Hematopoietic multipotent progenitor cell (in vitro differentiated cells): Measurements from ENCODE around the gene ZNF783. TPM values are rescaled to one million over a fixed set of nuclear protein-coding genes. Genes with fewer than 3 reads are reported as not detected.

Experiments used
- DNase-seq, 3 donors: peaks; one replicate each; pipeline ENCODE4 v3.0.0-alpha.2; 2011 to 2015; ENCODE audit warnings: low read depth in 2 of 3, low spot score in 2 of 3
- total RNA-seq: library from RNA; depleted of rRNA; stranded (reverse); fragments of >200 nt; gene quantifications from one replicate; pipeline ENCODE4 v1.2.3, GENCODE V29; 2012

Gene ZNF783
- total RNA-seq, 1 donor, result 19.9 TPM

DNA sequence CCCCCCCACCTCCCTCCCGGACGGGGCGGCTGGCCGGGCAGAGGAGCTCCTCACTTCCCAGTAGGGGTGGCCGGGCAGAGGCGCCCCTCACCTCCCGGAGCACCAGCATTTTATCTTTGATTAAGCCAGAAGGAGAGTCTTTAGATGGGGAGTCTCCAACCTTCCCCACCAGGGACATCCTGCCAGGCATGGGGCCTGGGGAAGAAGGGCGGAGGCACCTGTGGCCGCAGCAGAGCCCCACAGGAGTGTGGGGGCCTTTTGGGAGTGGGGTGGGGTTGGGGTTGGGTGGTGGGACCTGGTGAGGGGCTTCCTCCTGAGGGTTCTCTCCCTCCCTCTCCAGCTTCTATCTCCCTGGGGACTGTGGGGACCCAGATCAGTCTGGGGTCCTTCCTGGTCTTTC lies 18.2 kb downstream of the ZNF783 start:
- no peak for DNase-seq

DNA sequence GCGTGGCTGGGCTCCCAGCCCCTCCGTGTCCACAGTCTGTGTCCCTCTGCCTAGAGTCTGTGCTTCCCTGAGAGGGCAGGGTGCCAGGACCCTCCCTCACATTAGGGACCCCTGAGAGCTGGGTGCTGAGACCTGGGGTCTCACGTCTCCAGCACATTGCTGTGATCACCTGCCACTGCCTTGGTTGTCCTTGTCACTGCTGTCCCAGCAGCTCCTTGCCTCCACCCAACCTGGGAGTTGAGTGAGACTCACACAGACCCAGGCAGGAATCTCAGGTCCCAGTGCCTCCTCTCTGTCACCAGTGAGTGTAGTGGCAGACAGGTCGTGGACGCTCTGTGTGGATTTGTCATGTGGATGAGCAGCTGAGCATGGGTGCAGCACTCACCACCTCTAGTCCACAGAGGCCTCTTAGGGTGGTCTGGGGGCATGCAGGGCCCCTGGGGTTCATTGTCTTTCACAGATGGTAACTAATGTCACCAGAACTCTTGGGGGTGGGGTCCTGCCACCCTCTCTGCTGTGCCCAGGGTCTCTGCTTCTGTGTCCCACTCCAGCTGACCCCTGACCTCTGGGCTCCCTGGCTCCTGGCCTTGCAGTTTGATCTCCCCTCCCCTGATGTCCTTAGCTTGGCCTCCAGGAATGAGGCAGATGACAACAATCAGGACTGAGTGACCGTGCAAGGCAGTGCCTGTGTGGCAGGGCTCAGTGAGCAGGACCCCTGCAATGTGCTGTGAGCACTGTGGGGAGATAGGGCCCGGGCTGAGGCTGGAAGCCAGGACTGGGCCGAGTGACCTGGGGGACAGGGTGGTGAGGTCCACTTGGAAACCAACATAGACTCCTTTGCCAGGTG lies 18.9 kb downstream of the ZNF783 start:
- no peak for DNase-seq

DNA sequence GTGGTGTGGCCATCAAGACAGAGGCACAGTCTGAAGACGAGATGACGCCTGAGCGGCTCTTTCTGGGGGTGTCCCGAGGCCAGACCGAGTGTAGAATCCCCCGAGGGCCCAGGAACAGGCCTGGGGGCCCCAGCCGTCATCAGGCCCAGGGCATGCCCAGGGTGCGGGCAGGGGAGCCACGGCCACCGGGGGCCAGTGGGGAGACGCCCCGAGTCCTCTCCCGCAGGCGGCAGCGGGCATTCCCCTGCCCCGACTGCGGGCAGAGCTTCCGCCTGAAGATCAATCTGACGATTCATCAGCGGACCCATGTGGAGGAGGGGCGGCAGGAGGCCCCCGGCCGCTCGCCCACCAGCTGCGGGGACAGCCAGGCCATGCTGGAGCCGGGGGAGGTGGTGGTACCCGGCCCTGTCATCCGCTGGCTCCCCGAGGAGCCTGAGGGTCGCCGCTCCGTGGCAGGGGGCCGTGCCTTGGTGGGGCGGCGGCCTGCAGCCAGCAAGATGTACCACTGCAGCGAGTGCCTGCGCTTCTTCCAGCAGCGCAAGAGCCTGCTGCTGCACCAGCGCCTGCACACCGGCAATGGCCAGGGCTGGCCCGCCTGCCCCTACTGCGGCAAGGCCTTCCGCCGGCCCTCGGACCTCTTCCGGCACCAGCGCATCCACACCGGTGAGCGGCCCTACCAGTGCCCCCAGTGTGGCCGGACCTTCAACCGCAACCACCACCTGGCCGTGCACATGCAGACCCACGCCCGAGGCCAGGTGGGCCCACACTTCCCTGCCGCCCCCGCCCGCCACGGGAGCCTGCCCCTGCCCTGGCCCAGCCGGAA lies 19.7 kb downstream of the ZNF783 start:
- no peak for DNase-seq

DNA sequence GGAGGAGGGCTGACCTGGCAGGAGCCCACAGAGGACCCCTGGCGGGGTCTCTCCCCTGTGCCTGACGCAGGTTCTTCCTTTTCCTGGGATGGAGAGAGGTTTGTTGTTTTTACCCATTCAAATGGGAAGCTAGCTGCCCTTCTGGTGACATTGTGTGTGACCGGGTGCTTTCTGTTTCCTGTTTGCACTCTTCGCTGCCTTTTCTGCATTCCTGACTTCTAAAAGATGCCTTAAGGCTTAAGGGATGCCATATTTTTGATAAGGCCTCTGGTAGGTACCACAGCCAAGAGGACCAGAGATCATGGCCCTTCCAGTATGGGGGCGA lies 20.3 kb downstream of the ZNF783 start:
- DNase-seq, result no peak

DNA sequence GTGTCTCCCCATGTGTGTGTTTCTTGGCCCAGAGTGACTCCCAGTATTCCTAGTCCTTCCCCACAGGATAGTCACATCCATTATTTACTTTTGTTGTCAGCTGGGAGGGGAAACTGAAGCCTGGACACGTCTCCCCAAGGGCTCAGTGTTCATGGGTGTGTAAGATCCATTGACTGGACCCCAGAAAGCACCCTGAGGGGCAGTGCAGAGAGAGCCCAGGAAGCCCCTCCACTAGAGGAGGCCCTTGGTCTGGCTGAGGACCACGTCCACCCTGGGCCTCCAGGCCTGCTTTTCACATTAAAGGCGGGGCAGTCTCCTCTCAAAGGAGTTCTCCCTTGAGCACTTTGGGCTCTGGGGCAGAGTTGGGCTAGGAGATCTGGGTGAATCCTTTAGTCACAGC lies 21.3 kb downstream of the ZNF783 start:
- no peak for DNase-seq

DNA sequence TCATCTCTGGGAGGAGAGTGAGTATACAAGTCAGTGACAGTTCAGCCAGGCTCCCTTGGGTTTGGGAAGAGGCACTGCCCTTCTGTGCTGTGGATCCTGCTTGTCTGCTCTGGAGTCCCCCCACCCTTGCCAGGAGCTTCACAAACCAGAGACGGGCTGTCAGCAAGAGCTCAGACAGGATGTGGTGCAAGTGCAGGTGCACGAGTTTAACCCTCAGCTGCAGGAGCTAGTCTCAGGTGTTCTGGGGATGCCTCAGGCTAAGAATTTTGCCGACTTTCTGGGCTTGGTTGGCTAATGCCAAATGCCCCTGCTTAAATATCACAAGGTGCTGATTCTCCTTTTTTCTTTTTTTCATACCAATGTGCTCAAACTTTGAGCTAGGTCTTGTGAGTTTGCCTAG lies 22.3 kb downstream of the ZNF783 start:
- peak in 1 of 3 donors; percentile 19 for DNase-seq

DNA sequence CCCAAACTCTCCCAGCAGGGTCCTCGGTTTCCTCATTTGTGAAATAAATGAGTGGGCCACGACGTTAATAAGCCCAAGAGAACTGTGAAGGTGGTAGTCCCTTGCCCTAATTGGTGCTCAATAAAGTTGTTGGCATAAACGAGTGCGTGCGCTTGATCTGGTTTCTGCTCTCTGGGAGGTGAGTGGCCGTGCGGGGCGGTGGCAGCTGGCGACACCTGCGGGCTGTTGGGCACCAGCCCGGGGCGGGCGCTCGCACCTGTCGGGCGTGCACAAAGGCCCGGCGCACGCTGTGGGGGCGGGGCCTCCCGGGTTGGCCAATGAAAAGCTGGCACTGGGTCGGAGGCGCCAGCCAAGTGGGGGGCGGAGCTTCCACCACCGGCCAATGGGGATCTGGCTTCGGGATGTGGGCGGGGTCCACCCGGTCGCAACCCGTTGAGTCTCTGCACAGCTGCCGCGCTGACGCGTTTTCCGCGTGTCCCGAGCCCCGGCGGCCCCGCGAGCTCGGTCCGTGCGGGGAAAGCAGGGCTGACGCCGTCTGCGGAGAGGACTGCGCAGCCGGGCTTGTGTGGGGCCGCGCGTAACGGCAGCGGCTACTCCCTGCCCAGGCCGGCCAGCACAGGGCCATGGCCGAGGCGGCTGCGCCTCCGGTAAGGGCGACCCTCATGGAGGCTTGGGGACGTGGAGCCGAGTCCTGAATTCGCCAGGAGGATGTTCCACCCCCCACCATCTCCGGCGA lies 23.0 kb downstream of the ZNF783 start:
- peak; percentile 94 to 98 (median 95) for DNase-seq

DNA sequence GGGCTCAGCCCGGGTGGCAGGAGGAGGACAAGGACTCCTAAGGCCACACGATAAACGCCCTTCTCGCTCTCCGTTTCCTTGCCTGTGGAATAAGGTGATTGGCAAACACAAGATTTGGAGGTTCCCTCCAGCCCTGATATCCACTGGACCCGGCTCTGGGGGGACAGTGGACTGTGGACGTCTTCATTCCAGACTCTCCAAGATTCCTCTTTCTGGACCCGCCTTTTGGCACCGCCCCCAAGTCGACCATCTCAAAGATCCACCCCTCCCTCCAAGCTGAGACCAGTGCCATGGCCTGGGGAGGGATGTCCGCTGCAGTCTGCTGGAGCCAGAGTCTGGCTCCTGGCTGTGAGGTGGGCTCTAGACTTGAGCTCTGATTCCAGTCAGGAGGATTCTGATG lies 23.6 kb downstream of the ZNF783 start:
- peak in 1 of 3 donors; percentile 18 for DNase-seq

DNA sequence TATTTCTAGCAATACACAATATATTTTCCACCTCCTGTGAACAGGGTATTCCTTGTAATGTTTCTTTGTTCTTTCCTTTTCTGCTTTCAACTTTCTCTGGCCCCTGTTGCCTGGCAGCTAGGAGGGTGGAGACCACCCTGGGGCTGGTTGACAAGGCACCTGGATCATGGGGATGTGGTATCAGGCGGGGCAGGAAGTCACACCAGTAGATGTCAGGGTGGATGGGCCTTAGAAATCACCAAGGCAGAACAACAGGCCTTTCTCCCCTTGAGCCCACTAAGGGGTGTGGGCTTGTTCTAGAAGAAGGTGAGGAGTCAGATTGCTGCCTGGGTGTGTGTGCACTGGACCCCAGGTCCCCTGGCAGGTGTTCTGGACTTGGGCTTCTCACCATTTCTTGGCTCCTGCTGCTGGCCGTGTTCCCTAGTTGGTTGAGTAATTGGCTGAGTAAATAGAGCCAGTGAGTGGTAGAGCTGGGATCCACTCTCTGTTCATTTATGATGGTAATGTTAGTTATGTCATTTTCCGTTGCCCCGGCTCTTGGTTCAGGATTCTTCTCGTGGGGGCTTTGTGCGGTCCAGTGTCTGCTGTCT lies 24.9 kb downstream of the ZNF783 start:
- DNase-seq, result no peak

DNA sequence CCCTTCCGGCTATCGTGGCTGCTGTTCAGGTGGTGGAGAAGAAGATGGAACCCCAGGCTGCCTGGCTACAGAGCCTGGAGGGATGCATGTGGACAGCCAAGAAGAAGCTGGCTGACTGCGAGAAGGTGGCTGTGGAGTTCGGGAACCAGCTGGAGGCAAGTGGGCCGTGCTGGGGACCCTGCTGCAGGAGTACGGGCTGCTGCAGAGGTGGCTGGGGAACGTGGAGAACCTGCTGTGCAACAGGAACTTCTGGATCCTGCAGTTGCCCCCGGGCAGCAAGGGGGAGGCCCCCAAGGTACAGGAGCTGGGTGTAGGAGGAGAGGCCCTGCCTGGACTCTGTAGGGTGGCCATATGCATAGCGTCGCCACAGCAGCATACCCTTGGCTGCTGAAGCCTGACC lies 25.6 kb downstream of the ZNF783 start:
- DNase-seq, result no peak

DNA sequence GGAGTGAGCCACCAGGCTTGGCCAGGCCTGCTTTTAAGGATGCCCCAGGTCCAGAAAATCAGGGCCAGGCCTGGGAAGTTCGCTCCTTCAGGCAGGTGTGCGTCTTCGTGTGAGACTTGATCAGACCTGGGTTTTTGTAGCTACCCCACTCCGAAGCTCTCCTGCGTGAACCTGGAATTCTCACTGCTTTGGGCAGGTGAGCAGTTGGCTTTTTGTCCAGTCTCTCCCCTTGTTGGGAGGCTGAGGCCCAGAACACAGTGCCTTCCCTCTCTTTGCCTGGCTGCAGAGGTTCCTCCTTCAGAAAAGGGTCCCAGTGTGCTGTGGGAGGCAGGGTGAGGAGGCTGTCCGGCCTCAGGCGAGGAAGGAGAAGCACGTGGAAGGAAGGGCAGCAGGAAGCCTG lies 27.3 kb downstream of the ZNF783 start:
- DNase-seq, result no peak

DNA sequence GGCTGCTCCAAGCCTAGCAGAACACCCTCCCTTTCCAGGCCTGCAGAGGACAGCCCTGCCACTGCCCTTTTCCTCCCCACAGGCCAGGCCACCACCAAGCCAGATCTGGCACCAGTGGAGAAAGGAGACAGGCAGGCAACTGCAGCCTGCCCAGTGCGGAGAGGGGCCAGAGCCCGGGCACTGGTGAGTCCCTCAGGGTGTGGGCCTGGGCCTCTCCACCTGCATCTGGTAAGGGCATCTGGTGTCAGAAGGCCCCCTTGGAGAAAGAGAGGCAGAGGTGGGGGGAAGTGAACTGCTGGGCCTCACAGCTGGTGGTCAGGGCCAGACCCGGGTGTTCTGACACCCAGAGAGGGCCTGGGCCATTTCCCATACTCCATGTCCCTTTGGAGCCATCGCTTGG lies 27.9 kb downstream of the ZNF783 start:
- no peak for DNase-seq

DNA sequence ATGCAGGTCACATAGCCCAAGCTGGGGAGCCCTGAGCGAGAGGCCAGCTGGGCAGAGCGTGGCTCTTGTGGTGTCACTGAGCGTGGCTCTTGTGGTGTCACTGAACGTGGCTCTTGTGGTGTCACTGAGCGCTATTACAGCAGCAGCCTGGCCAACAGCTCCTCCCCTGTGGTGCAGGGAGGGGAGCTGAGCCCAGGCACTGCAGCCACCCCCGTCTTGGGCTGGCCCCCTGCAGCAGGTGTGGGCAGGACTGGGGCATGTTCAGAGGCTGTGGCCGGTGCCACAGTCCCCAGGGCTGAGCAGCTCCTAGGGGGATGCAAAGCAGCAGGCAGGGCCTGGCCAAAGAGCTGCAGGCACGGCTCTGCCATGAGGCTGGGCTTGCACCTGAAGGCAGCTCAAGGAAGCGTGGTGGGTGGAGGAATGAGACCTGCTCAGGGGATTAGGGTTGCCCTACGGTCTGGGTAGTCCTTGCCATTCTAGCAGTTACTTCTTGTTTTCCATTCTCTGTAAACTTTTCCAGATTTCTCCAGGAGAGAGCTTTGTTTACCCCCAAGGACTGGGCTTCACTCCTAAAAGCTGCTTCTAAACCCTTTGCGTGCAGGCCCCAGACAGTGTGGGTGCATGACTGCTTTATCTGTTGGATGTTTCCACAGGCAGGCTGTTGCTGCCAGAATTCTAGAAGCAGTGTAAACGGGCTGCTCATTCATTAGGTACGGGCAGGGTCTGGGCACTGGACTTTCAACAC lies 29.2 kb downstream of the ZNF783 start:
- DNase-seq, result no peak

DNA sequence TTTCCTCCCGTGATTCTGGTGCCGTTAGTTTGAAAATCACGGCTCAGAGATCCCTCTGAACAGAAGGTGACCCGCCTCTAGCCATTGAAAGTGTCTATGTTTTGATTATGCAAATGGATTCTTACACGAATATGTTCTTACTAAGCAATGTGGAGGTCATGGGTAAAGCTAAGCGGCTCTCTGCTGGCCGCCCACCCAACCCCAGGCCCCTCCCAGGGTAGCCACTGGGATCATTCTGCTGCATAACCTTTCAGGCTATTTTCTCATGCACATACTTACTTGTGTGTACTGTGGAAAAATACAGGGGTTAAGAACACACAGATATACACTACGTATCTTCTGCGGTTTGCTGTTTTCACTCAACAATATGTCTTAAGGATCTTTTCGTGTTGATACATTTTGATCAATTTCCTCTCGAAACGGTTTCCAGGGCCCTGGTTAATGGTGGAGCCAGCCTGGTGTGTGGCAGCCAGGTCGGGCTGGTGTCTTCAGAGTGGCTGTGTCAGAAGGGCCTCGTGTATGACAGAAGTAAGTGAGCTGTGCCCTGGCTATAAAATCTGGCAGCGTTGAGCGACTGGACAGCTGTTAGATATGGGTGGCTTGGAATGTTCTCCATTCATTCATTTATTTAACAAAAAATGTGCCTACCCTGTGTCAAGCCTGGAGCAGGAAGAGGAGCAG lies 29.9 kb downstream of the ZNF783 start:
- no peak for DNase-seq

DNA sequence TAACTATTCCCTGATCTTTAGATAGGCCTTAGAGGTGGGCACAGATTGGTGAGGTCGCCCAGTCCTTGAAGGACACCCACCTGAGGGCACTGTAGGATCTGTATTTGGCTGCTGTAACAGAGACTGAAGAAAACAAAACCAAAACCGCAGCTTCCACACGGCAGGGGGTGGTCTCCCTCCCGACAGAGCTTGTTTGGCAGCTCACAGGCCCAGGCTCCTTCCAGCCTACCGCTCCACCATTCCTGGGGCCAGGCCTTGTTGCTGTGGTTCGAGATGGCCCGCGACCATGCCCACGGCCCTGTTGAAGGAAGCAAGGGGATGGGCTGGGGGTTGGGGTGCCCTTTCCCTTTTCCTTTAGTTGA lies 30.4 kb downstream of the ZNF783 start:
- no peak for DNase-seq

DNA sequence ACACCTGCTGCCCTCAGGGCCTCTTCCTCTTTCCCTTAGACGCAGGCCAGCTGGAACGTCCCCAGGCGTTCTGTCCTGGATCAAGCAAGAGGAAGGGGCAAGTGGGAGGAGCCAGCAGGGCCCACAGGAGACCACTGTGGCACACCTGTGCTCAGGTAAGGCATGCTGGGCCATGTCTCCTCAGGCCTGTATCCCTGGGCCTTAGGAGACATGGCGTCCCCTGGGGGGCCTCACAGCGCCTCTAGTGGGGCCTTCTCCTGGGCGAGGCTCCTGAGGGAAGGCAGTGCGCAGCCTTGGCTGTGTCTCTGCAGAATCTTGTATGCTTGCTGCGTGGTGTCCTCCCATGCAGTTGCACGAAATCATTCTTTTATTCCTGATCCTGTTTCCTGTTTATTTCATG lies 31.3 kb downstream of the ZNF783 start:
- no peak for DNase-seq

DNA sequence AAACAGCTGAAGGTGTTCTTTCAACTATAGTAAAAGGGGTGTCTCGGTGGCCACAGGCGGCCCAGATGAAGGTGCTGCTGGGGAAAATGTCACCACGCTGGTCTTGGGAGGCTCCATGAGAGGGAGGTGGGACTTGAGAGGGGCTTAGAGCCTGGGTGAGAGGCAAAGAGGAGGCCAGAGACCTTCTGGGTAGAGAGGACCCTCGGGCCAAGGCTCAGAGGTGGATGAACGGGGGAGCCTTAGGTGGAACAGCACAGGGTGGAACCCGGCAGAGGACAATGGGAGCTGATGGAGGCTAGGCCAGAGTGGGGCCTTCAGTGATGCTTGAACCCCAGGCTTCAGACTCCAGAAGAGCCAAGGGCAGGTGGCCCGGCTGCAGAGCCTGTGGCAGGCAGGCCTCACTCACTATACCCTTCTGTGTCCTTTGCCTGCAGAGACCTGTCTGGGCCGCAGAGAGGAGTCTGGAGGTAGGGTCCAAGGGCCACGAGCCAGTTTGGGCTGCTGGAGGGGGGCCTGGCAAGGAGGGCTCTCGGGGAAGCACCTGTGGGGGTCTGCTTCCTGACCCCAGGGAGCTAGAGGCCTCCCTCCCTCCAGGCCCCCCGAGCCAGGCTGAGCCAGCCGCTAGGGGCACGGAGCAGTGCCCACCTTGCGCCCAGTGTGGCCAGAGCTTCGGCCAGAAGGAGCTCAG lies 32.1 kb downstream of the ZNF783 start:
- no peak for DNase-seq

DNA sequence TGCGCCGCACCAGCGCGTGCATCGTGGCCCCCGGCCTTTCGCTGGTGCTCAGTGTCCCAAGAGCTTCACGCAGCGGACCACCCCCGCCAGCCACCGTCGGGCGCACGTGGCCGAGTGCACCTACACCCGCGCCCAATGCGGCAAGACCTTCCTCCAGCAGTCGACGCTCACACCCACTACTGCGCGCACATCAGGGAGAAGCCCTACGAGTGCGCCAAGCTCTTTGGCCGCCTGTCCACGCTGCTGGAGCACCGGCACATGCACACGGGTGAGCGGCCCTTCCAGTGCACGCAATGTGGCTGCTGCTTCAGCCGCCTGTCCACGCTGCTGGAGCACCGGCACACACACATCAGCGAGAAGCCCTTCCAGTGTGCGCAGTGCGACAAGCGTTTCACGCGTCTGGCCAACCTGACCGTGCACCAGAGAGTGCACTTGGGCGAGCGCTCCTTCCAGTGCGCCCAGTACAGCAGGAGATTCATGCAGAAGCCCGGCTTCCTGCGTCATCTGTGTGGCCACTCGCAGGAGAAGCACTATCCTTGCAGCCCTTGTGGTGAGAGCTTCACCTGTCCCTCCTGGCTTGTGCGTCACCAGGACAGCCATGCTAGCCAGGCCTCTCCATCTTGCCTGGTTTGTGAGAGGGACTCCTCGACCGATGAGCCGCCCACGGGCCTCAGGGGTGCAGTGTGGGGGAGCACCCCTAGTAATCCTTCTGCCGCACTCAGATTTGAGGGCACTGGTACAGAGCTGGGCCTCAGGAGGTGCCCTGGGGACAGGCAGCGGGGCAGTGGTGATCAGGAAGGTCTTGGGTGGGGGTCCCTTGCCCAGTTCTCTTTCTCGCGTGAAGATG lies 32.9 kb downstream of the ZNF783 start:
- DNase-seq, result no peak
